Natural killer cell (primary cell): ENCODE results near the gene RIC8B. TPM values are rescaled to one million over a fixed set of nuclear protein-coding genes. Genes with fewer than 3 reads are reported as not detected.

Source experiments
- ATAC-seq, 3 donors: fragments of 150-1000 bp in 2 of 3; fragments of 200-7000 bp in 1 of 3; cut with Tn5 transposase; 1 replicate in 1 of 3; 2 replicates in 2 of 3; pipeline ENCODE4 v1.10.0; 2021; ENCODE audit warnings: mild to moderate bottlenecking in 2 of 3, moderate library complexity in 2 of 3
- DNase-seq, 2 donors: peaks; one replicate each; pipeline versions ENCODE4 v3.0.0 to v3.0.0-alpha.2; 2013 to 2021; ENCODE audit warnings: mixed read lengths in 1 of 2
- H3K27ac ChIP-seq: one replicate; pipeline ENCODE4 v1.5.1; 2013; ENCODE audit warnings: mild to moderate bottlenecking, low read length
- H3K27me3 ChIP-seq: one replicate; pipeline ENCODE4 v1.6.1; 2013; ENCODE audit warnings: low read length; ENCODE audit not compliant: control insufficient read depth, insufficient read depth
- H3K36me3 ChIP-seq: one replicate; pipeline ENCODE4 v1.6.1; 2013; ENCODE audit warnings: low read length; ENCODE audit not compliant: control insufficient read depth, insufficient read depth
- H3K4me1 ChIP-seq: one replicate; pipeline ENCODE4 v1.6.1; 2013; ENCODE audit warnings: low read length; ENCODE audit not compliant: control insufficient read depth, insufficient read depth
- H3K4me3 ChIP-seq: one replicate; pipeline ENCODE4 v1.5.1; 2013; ENCODE audit warnings: low read length
- H3K9me3 ChIP-seq: one replicate; pipeline ENCODE4 v1.6.1; 2013; ENCODE audit warnings: low read length; ENCODE audit not compliant: control insufficient read depth, insufficient read depth
- H3K27ac Mint-ChIP-seq, 2 donors: one replicate each; pipeline ENCODE4 v1.8.0; 2022; ENCODE audit warnings: mild to moderate bottlenecking in 2 of 2, mixed read lengths in 2 of 2, moderate library complexity in 1 of 2
- H3K27me3 Mint-ChIP-seq, 2 donors: one replicate each; pipeline ENCODE4 v1.8.0; 2022; ENCODE audit warnings: low read depth in 2 of 2, mixed read lengths in 2 of 2
- H3K36me3 Mint-ChIP-seq: one replicate; pipeline ENCODE4 v1.8.0; 2022; ENCODE audit warnings: mixed read lengths
- H3K4me1 Mint-ChIP-seq, 2 donors: one replicate each; pipeline ENCODE4 v1.8.0; 2022; ENCODE audit warnings: mixed read lengths in 2 of 2
- H3K4me3 Mint-ChIP-seq: one replicate; pipeline ENCODE4 v1.8.0; 2022; ENCODE audit warnings: mild to moderate bottlenecking, moderate library complexity, mixed read lengths
- H3K9me3 Mint-ChIP-seq, 2 donors: one replicate each; pipeline ENCODE4 v1.8.0; 2022; ENCODE audit warnings: mixed read lengths in 2 of 2
- WGBS: methylation state at CpG from one replicate; pipeline ENCODE4 v1.1.7; 2013; ENCODE audit warnings: missing lambda C conversion rate; ENCODE audit not compliant: insufficient coverage; 5-methylcytosine and 5-hydroxymethylcytosine counted together
- intact Hi-C: fragments of 100-400 bp; cut with micrococcal nuclease; formaldehyde crosslinking; loops from one replicate; pipeline ENCODE4 v1.14.2; 2022
- total RNA-seq, 4 donors: library from RNA; stranded (reverse); fragments of 120-200 nt in 1 of 4; gene quantifications; one replicate each; pipeline versions ENCODE4 v1.2.3 to v1.2.4, GENCODE V29; 2013 to 2022
- TF ChIP-seq, protein P1 (sequence below): fragments of 200-600 bp; IDR thresholded peaks from one replicate; pipeline ENCODE4 v1.8.0; 2022; ENCODE audit warnings: antibody characterized with exemption

The RIC8B gene
- total RNA-seq, 3 donors from 2014 or later (not counting 1 experiment from before 2014, with no cell fraction given): 12.1 to 21.3 (median 15.5) TPM

DNA sequence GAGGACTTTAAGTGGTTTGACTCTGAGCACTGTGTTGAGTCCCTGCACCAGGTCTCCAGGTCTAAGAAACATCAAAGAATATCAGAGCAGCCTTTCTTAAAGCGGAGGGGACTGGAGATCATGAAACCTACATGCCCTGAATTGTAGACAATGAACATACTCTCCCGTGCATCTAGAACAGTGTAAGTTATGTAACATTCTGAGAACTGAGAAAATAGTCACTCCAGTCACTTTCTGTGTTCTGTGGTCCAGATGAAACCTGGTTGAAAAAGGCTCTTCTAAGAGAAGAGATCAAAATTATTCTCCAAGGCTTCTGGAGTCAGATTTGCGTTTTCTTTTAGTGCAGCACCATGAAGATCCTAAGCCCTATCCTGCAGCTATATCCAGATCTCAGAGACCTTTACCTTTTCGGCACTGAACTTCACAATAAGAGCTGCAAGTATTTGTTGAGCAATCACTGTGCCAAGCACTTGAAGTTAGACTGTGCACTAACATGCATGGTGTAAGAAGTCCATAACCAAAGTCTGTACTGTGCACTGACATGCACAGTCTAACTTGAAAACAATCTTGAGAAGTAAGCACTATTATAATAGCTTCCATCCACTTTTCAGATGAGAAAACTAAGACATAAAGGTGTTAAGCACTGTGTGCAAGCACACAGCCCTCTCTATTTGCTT lies 115.6 kb downstream of the RIC8B start:
- H3K9me3 Mint-ChIP-seq: no peaks in the 10 kb centered on the region
- H3K36me3 Mint-ChIP-seq: peaks cover 8% of the 10 kb centered on the region
- Histone ChIP-seq H3K27ac (no peak overlapping the region), H3K9me3 (no peaks in the 10 kb centered on the region), H3K4me1 (no peaks in the 10 kb centered on the region), H3K36me3 (peaks cover 14% of the 10 kb centered on the region), H3K4me3 (no peak overlapping the region), H3K27me3 (no peaks in the 10 kb centered on the region)
- no peaks in the 10 kb centered on the region for H3K27me3 Mint-ChIP-seq
- H3K4me3 Mint-ChIP-seq: no peak overlapping the region
- 97% methylated on average over 4 of the region's 4 CpGs for WGBS
- ATAC-seq (no peak), DNase-seq (no peak)
- H3K27ac Mint-ChIP-seq: no peak overlapping the region
- intact Hi-C loops: no loop called here
- H3K4me1 Mint-ChIP-seq: no peaks in the 10 kb centered on the region
- TF ChIP-seq, protein P1, sequence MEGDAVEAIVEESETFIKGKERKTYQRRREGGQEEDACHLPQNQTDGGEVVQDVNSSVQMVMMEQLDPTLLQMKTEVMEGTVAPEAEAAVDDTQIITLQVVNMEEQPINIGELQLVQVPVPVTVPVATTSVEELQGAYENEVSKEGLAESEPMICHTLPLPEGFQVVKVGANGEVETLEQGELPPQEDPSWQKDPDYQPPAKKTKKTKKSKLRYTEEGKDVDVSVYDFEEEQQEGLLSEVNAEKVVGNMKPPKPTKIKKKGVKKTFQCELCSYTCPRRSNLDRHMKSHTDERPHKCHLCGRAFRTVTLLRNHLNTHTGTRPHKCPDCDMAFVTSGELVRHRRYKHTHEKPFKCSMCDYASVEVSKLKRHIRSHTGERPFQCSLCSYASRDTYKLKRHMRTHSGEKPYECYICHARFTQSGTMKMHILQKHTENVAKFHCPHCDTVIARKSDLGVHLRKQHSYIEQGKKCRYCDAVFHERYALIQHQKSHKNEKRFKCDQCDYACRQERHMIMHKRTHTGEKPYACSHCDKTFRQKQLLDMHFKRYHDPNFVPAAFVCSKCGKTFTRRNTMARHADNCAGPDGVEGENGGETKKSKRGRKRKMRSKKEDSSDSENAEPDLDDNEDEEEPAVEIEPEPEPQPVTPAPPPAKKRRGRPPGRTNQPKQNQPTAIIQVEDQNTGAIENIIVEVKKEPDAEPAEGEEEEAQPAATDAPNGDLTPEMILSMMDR: no peak

DNA sequence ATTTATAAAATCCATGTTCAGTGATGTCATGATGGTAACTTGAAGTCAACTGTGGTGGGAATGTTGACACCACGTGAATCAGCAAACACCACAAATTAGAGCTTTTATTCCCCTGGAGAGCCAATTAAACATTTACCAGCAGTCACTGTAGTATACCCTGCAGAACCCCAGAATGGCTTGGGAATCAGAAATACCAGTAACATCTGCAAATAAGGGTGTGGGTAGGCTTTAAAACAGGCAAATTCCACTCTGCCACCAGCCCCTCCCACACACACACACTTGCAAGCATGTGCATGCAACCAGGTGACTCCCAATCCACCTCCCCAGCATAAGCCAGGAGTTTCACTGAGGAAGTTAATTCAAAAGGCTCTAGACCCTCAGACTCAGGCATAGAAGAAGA lies 117.6 kb downstream of the RIC8B start:
- Histone ChIP-seq H3K27ac (no peak overlapping the region), H3K4me1 (no peaks in the 10 kb centered on the region), H3K9me3 (no peaks in the 10 kb centered on the region), H3K4me3 (no peak overlapping the region), H3K36me3 (peaks cover 4% of the 10 kb centered on the region), H3K27me3 (no peaks in the 10 kb centered on the region)
- H3K27ac Mint-ChIP-seq: no peak overlapping the region
- H3K27me3 Mint-ChIP-seq: peaks cover 0 to 5% of the 10 kb centered on the region in 2 donors
- peaks cover 0 to 2% of the 10 kb centered on the region in 2 donors for H3K9me3 Mint-ChIP-seq
- WGBS: no CpG with 5 or more reads among the region's 1 CpG
- intact Hi-C loops: no loop called here
- peaks cover 0 to 3% of the 10 kb centered on the region in 2 donors for H3K4me1 Mint-ChIP-seq
- H3K4me3 Mint-ChIP-seq: no peak overlapping the region
- ATAC-seq (no peak), DNase-seq (no peak)
- TF ChIP-seq, protein P1: no peak
- H3K36me3 Mint-ChIP-seq: peaks cover 8% of the 10 kb centered on the region

DNA sequence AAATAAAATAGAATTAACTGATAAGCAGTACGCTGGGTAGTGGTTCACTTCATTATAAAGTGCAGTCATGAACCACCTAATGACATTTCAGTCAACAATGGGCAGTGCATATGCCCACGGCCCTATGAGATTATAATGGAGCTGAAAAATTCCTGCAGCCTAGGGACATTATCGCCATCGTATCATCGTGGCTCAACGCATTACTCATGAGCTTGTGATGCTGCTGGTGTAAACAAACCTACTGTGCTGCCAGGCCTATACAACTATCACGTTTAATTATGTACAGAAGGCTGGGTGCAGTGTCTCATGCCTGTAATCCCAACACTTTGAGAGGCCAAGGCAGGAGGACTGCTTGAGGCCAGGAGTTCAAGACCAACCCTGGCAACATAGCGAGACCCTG lies 119.0 kb downstream of the RIC8B start:
- peaks cover 0 to 10% of the 10 kb centered on the region in 2 donors for H3K27me3 Mint-ChIP-seq

More for the DNA sequence above, 119.0 kb downstream of the RIC8B start:
- H3K4me1 ChIP-seq: no peaks in the 10 kb centered on the region
- Mint-ChIP-seq H3K4me3 (no peak overlapping the region), H3K27ac (no peak overlapping the region), H3K4me1 (peaks cover 0 to 3% of the 10 kb centered on the region in 2 donors), H3K36me3 (no peaks in the 10 kb centered on the region), H3K9me3 (peaks cover 0 to 2% of the 10 kb centered on the region in 2 donors)
- no peaks in the 10 kb centered on the region for H3K27me3 ChIP-seq
- TF ChIP-seq, protein P1: no peak
- ATAC-seq (no peak), DNase-seq (no peak)
- intact Hi-C loops: no loop called here
- H3K4me3 ChIP-seq: no peak overlapping the region
- no peaks in the 10 kb centered on the region for H3K9me3 ChIP-seq
- H3K27ac ChIP-seq: no peak overlapping the region
- WGBS: 86% methylated on average over 7 of the region's 8 CpGs
- H3K36me3 ChIP-seq: peaks cover 2% of the 10 kb centered on the region
